Measurements from ENCODE around the gene CD22.
"Not testable (repeated sequence)": the region's sequence is repeated elsewhere in the genome, so short reads cannot be mapped to it uniquely, and the experiment has no call there.

Gene CD22

DNA sequence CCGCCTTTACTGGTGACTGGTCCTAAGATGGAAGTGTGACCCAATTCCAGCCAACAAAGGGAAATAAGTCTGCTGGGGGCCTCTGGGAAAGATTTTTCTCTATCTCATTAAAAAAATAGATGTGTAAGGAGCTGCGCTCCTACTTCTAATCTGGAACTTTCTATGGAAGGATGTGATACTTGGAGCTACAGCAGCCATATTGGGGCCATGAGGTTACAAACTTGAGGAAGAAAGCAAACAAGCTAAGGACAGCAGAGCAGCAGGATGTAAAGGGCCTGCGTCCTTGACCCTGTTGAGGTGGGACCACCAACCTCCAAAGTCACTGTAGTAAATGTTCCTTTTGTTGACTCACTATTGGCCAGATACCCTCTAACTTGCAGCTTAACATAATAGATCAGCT lies 49.4 kb downstream of the CD22 start:
- Histone ChIP-seq H3K4me3 (ENCODE audit: low read depth, low read length) (no peak overlapping the region), H3K27ac (no peak overlapping the region)

DNA sequence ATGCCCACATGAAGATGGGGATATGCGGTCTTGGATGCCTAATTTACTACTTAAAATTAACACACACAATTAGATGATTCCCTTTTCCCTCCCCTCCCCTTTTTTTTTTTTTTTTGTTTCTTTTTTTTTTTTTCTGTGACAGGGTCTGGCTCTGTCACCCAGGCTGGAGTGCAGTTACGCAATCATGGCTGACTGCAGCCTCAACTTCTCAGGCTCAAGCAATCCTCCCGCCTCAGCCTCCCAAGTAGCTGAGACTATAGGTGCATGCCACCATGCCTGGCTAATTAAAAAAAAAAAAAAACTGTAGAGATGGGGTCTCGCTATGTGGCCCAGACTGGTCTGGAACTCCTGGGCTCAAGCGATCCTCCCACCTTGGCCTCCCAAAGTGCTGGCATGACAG lies 50.6 kb downstream of the CD22 start:
- H3K4me3 ChIP-seq (ENCODE audit: low read depth, low read length); H3K27ac ChIP-seq; in situ Hi-C loops (cut with HindIII; ENCODE audit: low pct_ligation_motif_present, low sequenced_read_pairs); DNase-seq; H3K27me3 ChIP-seq (replicated peaks); H3K36me3 ChIP-seq (replicated peaks): not testable (repeated sequence)

More for the DNA sequence above, 49.4 kb downstream of the CD22 start:
- TF ChIP-seq, protein P1, sequence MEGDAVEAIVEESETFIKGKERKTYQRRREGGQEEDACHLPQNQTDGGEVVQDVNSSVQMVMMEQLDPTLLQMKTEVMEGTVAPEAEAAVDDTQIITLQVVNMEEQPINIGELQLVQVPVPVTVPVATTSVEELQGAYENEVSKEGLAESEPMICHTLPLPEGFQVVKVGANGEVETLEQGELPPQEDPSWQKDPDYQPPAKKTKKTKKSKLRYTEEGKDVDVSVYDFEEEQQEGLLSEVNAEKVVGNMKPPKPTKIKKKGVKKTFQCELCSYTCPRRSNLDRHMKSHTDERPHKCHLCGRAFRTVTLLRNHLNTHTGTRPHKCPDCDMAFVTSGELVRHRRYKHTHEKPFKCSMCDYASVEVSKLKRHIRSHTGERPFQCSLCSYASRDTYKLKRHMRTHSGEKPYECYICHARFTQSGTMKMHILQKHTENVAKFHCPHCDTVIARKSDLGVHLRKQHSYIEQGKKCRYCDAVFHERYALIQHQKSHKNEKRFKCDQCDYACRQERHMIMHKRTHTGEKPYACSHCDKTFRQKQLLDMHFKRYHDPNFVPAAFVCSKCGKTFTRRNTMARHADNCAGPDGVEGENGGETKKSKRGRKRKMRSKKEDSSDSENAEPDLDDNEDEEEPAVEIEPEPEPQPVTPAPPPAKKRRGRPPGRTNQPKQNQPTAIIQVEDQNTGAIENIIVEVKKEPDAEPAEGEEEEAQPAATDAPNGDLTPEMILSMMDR (IDR thresholded peaks at IDR 0.05; ENCODE audit: low read depth, low read length, missing control alignments) = no peak
- DNase-seq = no peak
- no peaks in the 10 kb centered on the region for H3K36me3 ChIP-seq (replicated peaks)
- in situ Hi-C loops (cut with HindIII; ENCODE audit: low pct_ligation_motif_present, low sequenced_read_pairs) = no loop called here
- H3K27me3 ChIP-seq (replicated peaks) = no peaks in the 10 kb centered on the region

DNA sequence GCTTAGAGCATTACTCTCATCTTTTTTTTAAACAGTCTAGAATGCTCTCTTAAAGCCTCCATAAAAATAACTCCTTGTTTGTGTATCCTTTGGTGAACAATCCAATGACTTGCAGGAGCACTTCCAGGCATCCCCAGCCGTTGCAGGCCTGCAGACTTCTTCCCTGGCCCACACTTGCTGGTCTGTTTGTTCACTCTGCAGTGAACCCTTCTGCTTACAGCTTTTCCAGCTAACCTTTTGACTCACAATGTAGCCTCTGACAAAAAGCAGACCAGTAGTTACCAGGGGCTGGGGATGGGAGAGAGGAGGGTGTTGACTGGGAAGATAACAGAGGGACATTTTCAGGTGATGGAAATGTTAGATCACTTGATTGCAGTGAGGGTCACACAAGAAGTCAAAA lies 51.0 kb downstream of the CD22 start:
- in situ Hi-C loops (cut with HindIII; ENCODE audit: low pct_ligation_motif_present, low sequenced_read_pairs) = no loop called here
- H3K27me3 ChIP-seq (replicated peaks) = no peaks in the 10 kb centered on the region
- no peak overlapping the region for H3K27ac ChIP-seq
- no peak overlapping the region for H3K4me3 ChIP-seq (ENCODE audit: low read depth, low read length)
- TF ChIP-seq, protein P1 (IDR thresholded peaks at IDR 0.05; ENCODE audit: low read depth, low read length, missing control alignments) = no peak
- no peak for DNase-seq
- no peaks in the 10 kb centered on the region for H3K36me3 ChIP-seq (replicated peaks)

- no peak overlapping the region for H3K4me3 ChIP-seq (ENCODE audit: low read depth, low read length)
- H3K27ac ChIP-seq = no peak overlapping the region
- in situ Hi-C loops (cut with HindIII; ENCODE audit: low pct_ligation_motif_present, low sequenced_read_pairs) = no loop called here
- TF ChIP-seq, protein P1 (IDR thresholded peaks at IDR 0.05; ENCODE audit: low read depth, low read length, missing control alignments) = no peak
- no peak for DNase-seq
- H3K36me3 ChIP-seq (replicated peaks) = no peaks in the 10 kb centered on the region
- no peaks in the 10 kb centered on the region for H3K27me3 ChIP-seq (replicated peaks)
These were observed 51.6 kb downstream of the CD22 start for GRCh38 chr19:35380450-35381124.

- H3K4me3 ChIP-seq (ENCODE audit: low read depth, low read length) = no peak overlapping the region
- no peaks in the 10 kb centered on the region for H3K36me3 ChIP-seq (replicated peaks)
- in situ Hi-C loops (cut with HindIII; ENCODE audit: low pct_ligation_motif_present, low sequenced_read_pairs) = no loop called here
- H3K27ac ChIP-seq = no peak overlapping the region
- H3K27me3 ChIP-seq (replicated peaks) = no peaks in the 10 kb centered on the region
- TF ChIP-seq, protein P1 (IDR thresholded peaks at IDR 0.05; ENCODE audit: low read depth, low read length, missing control alignments) = no peak
- no peak for DNase-seq
These were observed 52.3 kb downstream of the CD22 start for GRCh38 chr19:35381318-35381717.

DNA sequence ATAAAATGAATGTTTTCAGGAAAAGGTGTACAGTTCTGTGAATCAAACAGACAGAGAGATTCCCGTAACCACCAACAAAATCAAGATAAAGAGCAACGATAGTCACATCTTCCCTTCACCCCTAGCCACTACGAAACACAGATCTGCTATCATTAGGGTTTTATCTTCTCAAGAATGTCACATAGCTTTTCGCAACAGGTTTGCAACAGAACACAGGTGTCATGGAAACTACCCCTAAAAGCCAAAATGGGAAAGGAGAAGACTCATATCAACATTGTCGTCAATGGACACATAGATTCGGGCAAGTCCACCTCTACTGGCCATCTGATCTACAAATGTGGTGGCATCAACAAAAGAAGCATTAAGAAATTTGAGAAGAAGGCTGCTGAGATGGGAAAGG lies 52.9 kb downstream of the CD22 start:
- DNase-seq = no peak
- TF ChIP-seq, protein P1 (IDR thresholded peaks at IDR 0.05; ENCODE audit: low read depth, low read length, missing control alignments) = no peak
- no peak overlapping the region for H3K27ac ChIP-seq
- in situ Hi-C loops (cut with HindIII; ENCODE audit: low pct_ligation_motif_present, low sequenced_read_pairs) = no loop called here
- H3K4me3 ChIP-seq (ENCODE audit: low read depth, low read length) = no peak overlapping the region
- H3K36me3 ChIP-seq (replicated peaks) = no peaks in the 10 kb centered on the region
- no peaks in the 10 kb centered on the region for H3K27me3 ChIP-seq (replicated peaks)

All from brain microvascular endothelial cell (primary cell).